ENCODE measurements around the gene LYPD6B. TPM values are rescaled to one million over a fixed set of nuclear protein-coding genes. Genes with fewer than 3 reads are reported as not detected.

The LYPD6B gene
- total RNA-seq, 1 donor from 2014 or later: 10.1 TPM

- Histone ChIP-seq H3K36me3 (no peaks in the 10 kb centered on the region), H3K4me3 (no peak overlapping the region), H3K27ac (no peak overlapping the region), H3K9me3 (no peaks in the 10 kb centered on the region), H3K4me1 (no peaks in the 10 kb centered on the region), H3K27me3 (no peaks in the 10 kb centered on the region)
- intact Hi-C loops (cut with DNase I): no loop called here
- DNase-seq (ENCODE audit: extremely low spot score in 2 of 2): no peak
- no peak for TF ChIP-seq CTCF (IDR thresholded peaks at IDR 0.05)
- TF ChIP-seq POLR2AphosphoS5 (IDR thresholded peaks at IDR 0.05; ENCODE audit: insufficient read depth in 1 of 2, low read depth in 1 of 2): no peak
- TF ChIP-seq POLR2A (IDR thresholded peaks at IDR 0.05): no peak
These were observed 93.8 kb downstream of the LYPD6B start for GRCh38 chr2:149132339-149132738.

- no peaks in the 10 kb centered on the region for H3K9me3 ChIP-seq
- H3K27ac ChIP-seq: no peak overlapping the region
- H3K4me1 ChIP-seq: no peaks in the 10 kb centered on the region
- TF ChIP-seq POLR2A (IDR thresholded peaks at IDR 0.05) (no peak), POLR2AphosphoS5 (IDR thresholded peaks at IDR 0.05; ENCODE audit: insufficient read depth in 1 of 2, low read depth in 1 of 2) (no peak), CTCF (IDR thresholded peaks at IDR 0.05) (no peak)
- intact Hi-C loops (cut with DNase I): no loop called here
- no peak overlapping the region for H3K4me3 ChIP-seq
- DNase-seq (ENCODE audit: extremely low spot score in 2 of 2): no peak
- H3K27me3 ChIP-seq: no peaks in the 10 kb centered on the region
- H3K36me3 ChIP-seq: no peaks in the 10 kb centered on the region
These were observed 94.4 kb downstream of the LYPD6B start for GRCh38 chr2:149132901-149133300.

- Histone ChIP-seq H3K9me3 (no peaks in the 10 kb centered on the region), H3K4me1 (no peaks in the 10 kb centered on the region), H3K36me3 (no peaks in the 10 kb centered on the region), H3K27me3 (no peaks in the 10 kb centered on the region), H3K27ac (no peak overlapping the region), H3K4me3 (no peak overlapping the region)
- no peak for DNase-seq (ENCODE audit: extremely low spot score in 2 of 2)
- TF ChIP-seq POLR2A (IDR thresholded peaks at IDR 0.05): no peak
- no peak for TF ChIP-seq CTCF (IDR thresholded peaks at IDR 0.05)
- no peak for TF ChIP-seq POLR2AphosphoS5 (IDR thresholded peaks at IDR 0.05; ENCODE audit: insufficient read depth in 1 of 2, low read depth in 1 of 2)
- intact Hi-C loops (cut with DNase I): no loop called here
These were observed 95.9 kb downstream of the LYPD6B start for GRCh38 chr2:149134335-149134923.

- Histone ChIP-seq H3K4me1 (no peaks in the 10 kb centered on the region), H3K9me3 (no peaks in the 10 kb centered on the region), H3K27me3 (no peaks in the 10 kb centered on the region), H3K4me3 (no peak overlapping the region), H3K27ac (no peak overlapping the region), H3K36me3 (no peaks in the 10 kb centered on the region)
- TF ChIP-seq CTCF (IDR thresholded peaks at IDR 0.05) (no peak), POLR2AphosphoS5 (IDR thresholded peaks at IDR 0.05; ENCODE audit: insufficient read depth in 1 of 2, low read depth in 1 of 2) (no peak), POLR2A (IDR thresholded peaks at IDR 0.05) (no peak)
- intact Hi-C loops (cut with DNase I): no loop called here
- DNase-seq (ENCODE audit: extremely low spot score in 2 of 2): no peak
These were observed 97.6 kb downstream of the LYPD6B start for GRCh38 chr2:149136111-149136510.

- Histone ChIP-seq H3K9me3 (no peaks in the 10 kb centered on the region), H3K27ac (no peak overlapping the region), H3K4me1 (no peaks in the 10 kb centered on the region), H3K36me3 (no peaks in the 10 kb centered on the region), H3K4me3 (no peak overlapping the region), H3K27me3 (no peaks in the 10 kb centered on the region)
- no peak for TF ChIP-seq CTCF (IDR thresholded peaks at IDR 0.05)
- TF ChIP-seq POLR2A (IDR thresholded peaks at IDR 0.05): no peak
- TF ChIP-seq POLR2AphosphoS5 (IDR thresholded peaks at IDR 0.05; ENCODE audit: insufficient read depth in 1 of 2, low read depth in 1 of 2): no peak
- DNase-seq (ENCODE audit: extremely low spot score in 2 of 2): no peak
- intact Hi-C loops (cut with DNase I): no loop called here
These were observed 102.5 kb downstream of the LYPD6B start for GRCh38 chr2:149141046-149141445.

Measured in vagina (tissue), 2 donors.